HG03064 (cell line): ENCODE data around the gene HOXA4.
A peak's percentile ranks its signal among the peaks of the same experiment; 100 is the strongest.

ENCODE experiments used
- ATAC-seq: cut with Tn5 transposase; IDR thresholded peaks from one replicate; pipeline ENCODE4 v1.9.1; 2021; ENCODE audit warnings: low read depth; ENCODE audit not compliant: unreplicated experiment

HOXA4 gene

DNA sequence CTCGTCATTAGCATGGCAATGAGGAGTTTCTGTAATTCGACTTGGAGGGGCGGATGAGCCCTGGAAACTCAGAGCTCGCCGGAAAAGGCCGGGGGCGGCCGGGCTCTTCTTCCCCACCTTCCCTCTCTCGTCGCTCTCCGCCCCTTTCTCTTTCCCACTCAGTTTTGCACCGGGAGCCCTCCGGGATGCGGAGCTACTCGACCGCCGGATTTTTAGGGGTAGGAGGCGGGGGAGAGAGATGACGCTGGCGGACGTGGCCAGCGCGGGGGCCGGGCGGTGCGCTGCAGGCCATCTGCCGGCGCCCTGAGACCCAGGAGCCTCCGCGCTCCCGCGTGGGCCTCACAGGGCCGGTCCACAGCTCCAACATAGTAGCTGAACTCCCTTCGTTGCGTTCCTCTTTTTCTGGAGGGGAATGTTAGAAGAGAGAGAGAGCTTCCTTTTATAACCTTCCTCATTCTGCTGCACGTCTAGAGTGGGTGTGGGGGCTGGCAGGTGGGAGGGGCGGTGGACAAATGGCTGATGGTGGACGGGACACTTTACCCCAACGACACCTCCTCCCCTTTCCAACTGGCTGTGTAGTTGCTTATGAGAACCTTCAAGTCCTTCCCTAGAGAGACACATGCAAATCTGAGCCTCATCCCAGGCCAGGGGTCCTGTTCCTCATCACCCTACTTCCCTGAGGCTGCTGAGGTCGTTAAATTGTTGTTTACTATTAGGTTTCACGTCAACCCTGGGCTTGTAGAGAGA, 33.6 kb downstream of the HOXA4 start:
- ATAC-seq, result no peak

DNA sequence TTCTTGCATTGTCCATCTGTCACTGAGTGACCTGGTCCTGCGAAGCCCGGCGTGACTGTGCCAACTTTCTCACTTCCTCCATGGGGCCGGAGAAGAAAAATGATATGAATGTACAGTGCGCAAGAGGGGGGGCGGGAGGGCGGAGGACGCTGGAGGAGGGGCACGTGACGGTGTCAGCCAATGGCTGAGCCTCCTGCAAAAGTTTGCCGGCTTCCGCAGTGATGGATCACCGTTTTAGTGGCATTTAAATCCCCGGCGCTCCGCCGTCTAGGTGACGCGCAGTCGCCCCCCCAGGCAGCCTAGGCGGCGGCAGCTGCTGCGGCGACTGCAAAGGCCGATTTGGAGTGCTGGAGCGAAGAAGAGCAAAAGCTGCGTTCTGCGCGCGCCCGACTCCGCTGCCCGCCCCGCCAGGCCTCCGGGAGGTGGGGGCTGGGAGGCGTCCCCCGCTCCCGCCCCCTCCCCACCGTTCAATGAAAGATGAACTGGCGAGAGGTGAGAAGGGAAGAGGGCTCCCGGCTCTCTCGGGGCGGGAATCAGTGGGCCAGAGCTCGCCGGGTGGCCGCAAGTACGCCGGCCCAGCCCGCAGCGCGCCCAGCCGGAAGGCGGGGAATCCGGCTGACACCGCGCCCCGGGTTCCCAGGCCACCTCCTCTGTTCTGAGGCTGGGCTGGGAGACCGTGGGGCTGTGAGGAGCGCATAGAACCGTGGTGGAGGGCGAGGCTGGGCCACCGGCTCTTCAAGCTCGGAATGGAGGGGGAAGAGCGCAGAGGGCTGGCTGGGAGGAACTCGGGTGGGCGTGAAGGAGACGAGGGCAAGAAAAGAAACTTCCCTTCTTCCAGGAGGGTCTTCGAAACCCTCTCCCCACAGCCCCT, 34.4 kb downstream of the HOXA4 start, which contains the start of gene HOXA1:
Gene HOXA1, minus strand, starts transcription at position 104 of the 871 bp plus-strand sequence. Its CDS starts 88 bp downstream, at position 16.
- ATAC-seq, result peak; percentile 86

- ATAC-seq, result no peak
These were observed 35.3 kb downstream of the HOXA4 start for GRCh38 chr7:27095050-27095896.

GRCh38 chr7:27094304-27095049, 36.1 kb downstream of the HOXA4 start:
- ATAC-seq, result no peak

GRCh38 chr7:27093184-27093895, 37.2 kb downstream of the HOXA4 start:
- no peak for ATAC-seq

DNA sequence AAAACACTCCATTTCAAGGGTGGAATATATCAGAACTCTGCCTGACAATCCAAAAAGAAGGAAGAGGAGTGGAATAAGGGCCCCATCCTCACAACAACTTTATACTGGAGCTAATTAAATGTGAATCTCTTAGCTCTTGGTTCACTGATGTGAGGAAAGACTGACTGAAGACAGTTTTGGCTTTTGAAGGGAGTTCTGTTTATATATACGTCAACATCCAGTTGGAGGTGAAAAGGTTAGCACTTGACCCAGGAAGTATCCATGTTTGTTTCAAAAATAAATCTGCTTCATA, 37.8 kb downstream of the HOXA4 start:
- no peak for ATAC-seq

- ATAC-seq, result no peak
These were observed 38.4 kb downstream of the HOXA4 start for GRCh38 chr7:27091941-27092818.

- no peak for ATAC-seq
These were observed 39.5 kb downstream of the HOXA4 start for GRCh38 chr7:27091105-27091504.

DNA sequence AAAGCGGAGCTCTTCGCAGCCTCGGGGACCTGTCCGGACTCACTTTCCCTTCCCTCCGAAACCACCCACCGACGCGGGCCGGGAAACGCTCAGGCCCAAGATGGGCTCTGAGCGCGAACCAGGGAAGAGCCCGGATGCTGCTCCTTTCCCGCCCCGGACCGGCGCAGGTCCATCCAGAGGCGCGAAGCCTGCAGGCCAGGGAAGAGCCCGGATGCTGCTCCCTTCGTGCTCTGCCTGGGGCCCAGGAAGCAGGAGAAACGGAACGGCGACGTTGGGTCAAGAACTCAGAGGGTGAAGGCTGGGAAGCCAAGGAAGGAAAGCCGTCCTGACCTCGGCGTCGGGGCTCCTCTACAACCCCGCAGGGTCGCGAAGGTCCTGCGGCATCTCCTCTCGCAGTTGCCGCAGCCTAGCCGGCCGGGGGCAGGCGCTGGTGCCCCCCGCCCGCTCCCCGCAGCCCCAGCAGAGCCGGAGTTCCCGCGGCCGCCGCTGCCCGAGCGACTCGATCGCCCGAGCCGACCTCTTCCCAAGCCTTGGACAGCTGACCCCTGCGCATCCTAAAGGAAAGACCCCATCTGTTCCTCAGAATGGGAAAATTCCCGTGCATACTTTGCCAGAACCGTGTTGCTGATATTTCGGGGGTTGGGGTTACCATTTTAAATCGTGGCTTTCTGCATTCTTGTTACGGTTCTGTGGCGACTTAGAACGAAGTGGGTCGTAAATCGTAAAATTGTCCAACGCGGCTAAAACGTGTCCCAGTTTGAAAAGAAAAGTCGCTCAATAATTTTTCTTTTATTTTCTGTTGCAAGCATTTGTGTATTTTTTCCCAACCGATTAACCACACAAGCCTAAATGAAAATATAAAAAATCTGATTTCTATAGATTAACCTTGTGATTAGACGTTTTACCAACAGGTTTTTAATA, 42.3 kb downstream of the HOXA4 start:
- no peak for ATAC-seq

GRCh38 chr7:27083646-27084045, 46.9 kb downstream of the HOXA4 start:
- ATAC-seq, result no peak

- ATAC-seq, result no peak
These were observed 48.4 kb downstream of the HOXA4 start for GRCh38 chr7:27082171-27082570.

GRCh38 chr7:27080844-27081436, 49.6 kb downstream of the HOXA4 start:
- no peak for ATAC-seq

- ATAC-seq, result no peak
These were observed 51.2 kb downstream of the HOXA4 start for GRCh38 chr7:27079234-27079975.

- no peak for ATAC-seq
These were observed 51.8 kb downstream of the HOXA4 start for GRCh38 chr7:27078616-27079233.
